PC-3 (cell line): ENCODE measurements around the gene SLC19A1. TPM values are rescaled to one million over a fixed set of nuclear protein-coding genes. Genes with fewer than 3 reads are reported as not detected.

Source experiments
- ATAC-seq: fragments of 200-7000 bp; cut with Tn5 transposase; 2 replicates; pipeline ENCODE4 v1.9.1; 2020; ENCODE audit warnings: mild to moderate bottlenecking, moderate library complexity
- BruUV-seq: library from RNA; stranded (reverse); fragments of 400-500 nt; replicated peaks from 2 replicates; lab custom pipeline; 2021; lab: Mats Ljungman, UMichigan
- CTCF ChIA-PET: fragments of 300-600 bp; sonication (Branson Sonifier 250); formaldehyde crosslinking; loops from one replicate; lab custom pipeline; 2022; ENCODE audit warnings: antibody characterized with exemption; lab: Charles Lee
- POLR2A ChIA-PET: fragments of 300-600 bp; sonication (Branson Sonifier 250); formaldehyde crosslinking; loops from one replicate; lab custom pipeline; 2022; ENCODE audit warnings: antibody characterized with exemption; ENCODE audit not compliant: unreplicated experiment; lab: Charles Lee
- DNase-seq: peaks from one replicate; pipeline ENCODE4 v3.0.0-alpha.2; 2015
- H2AFZ ChIP-seq: fragments of 300-600 bp; sonication (generic); 2 replicates; pipeline ENCODE4 v1.6.0; 2016; ENCODE audit warnings: antibody characterized with exemption, low read length
- H3F3A ChIP-seq: fragments of 300-600 bp; sonication (generic); one replicate; pipeline ENCODE4 v1.6.0; 2017; ENCODE audit warnings: antibody characterized with exemption, low read length, control low read depth, mild to moderate bottlenecking; ENCODE audit not compliant: unreplicated experiment
- H3K27ac ChIP-seq: fragments of 300-600 bp; sonication (generic); 2 replicates; pipeline ENCODE4 v1.5.1; 2016; ENCODE audit warnings: mild to moderate bottlenecking, low read length
- H3K27me3 ChIP-seq: fragments of 300-600 bp; sonication (generic); 2 replicates; pipeline ENCODE4 v1.6.1; 2016; ENCODE audit warnings: low read length, mixed read lengths
- H3K36me3 ChIP-seq: fragments of 300-600 bp; sonication (generic); 2 replicates; pipeline ENCODE4 v1.6.1; 2016; ENCODE audit warnings: low read depth, mixed run types, low read length, mixed read lengths
- H3K4me1 ChIP-seq: fragments of 300-600 bp; sonication (generic); 2 replicates; pipeline ENCODE4 v1.5.1; 2016; ENCODE audit warnings: low read length; ENCODE audit not compliant: insufficient read depth
- H3K4me2 ChIP-seq: fragments of 300-600 bp; sonication (generic); 2 replicates; pipeline ENCODE4 v1.6.0; 2016; ENCODE audit warnings: low read length
- H3K4me3 ChIP-seq: fragments of 300-600 bp; sonication (generic); 2 replicates; pipeline ENCODE4 v1.5.1; 2016; ENCODE audit warnings: mild to moderate bottlenecking, low read length, mixed read lengths
- H3K79me2 ChIP-seq: fragments of 300-600 bp; sonication (generic); 2 replicates; pipeline ENCODE4 v1.6.1; 2017; ENCODE audit warnings: low read length, mixed read lengths
- H3K9ac ChIP-seq: fragments of 300-600 bp; sonication (generic); 2 replicates; pipeline ENCODE4 v1.6.0; 2016; ENCODE audit warnings: mild to moderate bottlenecking, low read length
- H3K9me2 ChIP-seq: fragments of 300-600 bp; sonication (generic); replicated peaks from 2 replicates; pipeline ENCODE4 v1.6.1; 2016; ENCODE audit warnings: mixed run types, low read length, mixed read lengths
- H3K9me3 ChIP-seq: fragments of 300-600 bp; sonication (generic); 2 replicates; pipeline ENCODE4 v1.6.1; 2016; ENCODE audit warnings: low read length, mixed read lengths
- H4K20me1 ChIP-seq: fragments of 300-600 bp; sonication (generic); 2 replicates; pipeline ENCODE4 v1.6.1; 2016; ENCODE audit warnings: low read length, mixed read lengths
- EZH2 ChIP-seq: fragments of 300-600 bp; sonication (generic); IDR thresholded peaks from one replicate; pipeline ENCODE4 v1.6.1; 2017; ENCODE audit warnings: antibody characterized with exemption, mild to moderate bottlenecking, low read length; ENCODE audit not compliant: unreplicated experiment
- EZH2phosphoT487 ChIP-seq: fragments of 300-600 bp; sonication (generic); IDR thresholded peaks from 2 replicates; pipeline ENCODE4 v1.6.1; 2018; ENCODE audit warnings: mild to moderate bottlenecking, antibody characterized with exemption, low read length, borderline replicate concordance
- intact Hi-C: fragments of 100-400 bp; cut with micrococcal nuclease; formaldehyde crosslinking; loops from 2 replicates; pipeline ENCODE4 v1.9.0; 2023
- total RNA-seq: library from RNA; depleted of rRNA; stranded (reverse); fragments of >200 nt; gene quantifications from 2 replicates; pipeline ENCODE4 v1.2.3, GENCODE V29; 2014
- TF ChIP-seq, protein P1 (sequence below): fragments of 300-600 bp; sonication (generic); conservative IDR thresholded peaks from 2 replicates; pipeline ENCODE4 v1.5.1; 2017; ENCODE audit warnings: antibody characterized with exemption, low read depth, mild to moderate bottlenecking, low read length

SLC19A1 gene
- total RNA-seq, 1 experiment from 2014 or later: 54.2 TPM

DNA sequence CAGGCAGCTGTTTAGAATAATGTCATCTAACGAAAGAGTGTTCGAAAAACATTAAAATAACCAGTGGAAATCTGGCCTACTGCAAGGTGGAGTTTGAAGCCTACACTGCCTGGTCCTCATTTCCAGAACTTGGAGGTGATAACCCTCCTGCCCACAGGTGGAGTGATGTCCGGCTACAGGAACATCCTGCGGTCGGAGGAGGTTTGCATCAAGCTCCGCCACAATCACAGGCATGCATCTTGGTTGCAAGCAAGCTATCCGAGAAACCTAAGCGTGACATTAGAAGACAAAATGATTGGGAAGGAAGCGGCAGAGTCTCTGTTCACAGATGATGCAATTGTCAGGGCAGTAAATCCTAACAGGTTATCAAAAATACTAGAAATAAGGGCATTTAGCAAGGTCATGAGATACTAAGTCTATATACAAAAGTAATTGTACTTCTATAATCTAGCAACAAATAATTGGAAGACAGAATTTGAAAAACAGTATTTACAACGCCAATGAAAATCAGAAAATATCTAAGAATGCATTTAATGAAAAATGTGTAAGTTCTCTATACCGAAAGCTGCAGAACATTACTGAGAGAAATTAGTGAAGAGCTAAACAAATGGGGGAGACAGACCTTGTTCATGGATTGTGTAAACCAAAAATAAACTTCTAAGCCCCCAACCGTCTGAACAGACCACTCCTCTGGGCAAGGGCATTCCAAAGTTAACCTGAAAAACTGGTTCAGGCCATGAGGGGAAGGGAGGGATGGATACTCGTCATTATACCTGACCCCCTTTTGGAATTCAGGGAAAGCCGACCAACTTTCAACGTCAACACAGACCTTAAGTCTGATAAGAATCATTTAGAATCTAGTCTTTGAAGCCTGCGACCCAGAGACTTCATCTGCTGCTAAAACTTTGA, 4.7 kb upstream of the SLC19A1 start:
- Histone ChIP-seq H2AFZ (no peak overlapping the region), H3K9me3 (no peaks in the 10 kb centered on the region), H3K4me2 (no peak overlapping the region), H3K4me1 (peaks cover 14% of the 10 kb centered on the region), H3K79me2 (no peaks in the 10 kb centered on the region), H3K4me3 (no peak overlapping the region), H3K36me3 (no peaks in the 10 kb centered on the region), H3K9ac (no peak overlapping the region), H3F3A (peaks cover 4% of the 10 kb centered on the region), H4K20me1 (no peaks in the 10 kb centered on the region), H3K27ac (no peak overlapping the region), H3K9me2 (no peaks in the 10 kb centered on the region), H3K27me3 (no peaks in the 10 kb centered on the region)
- no TSS peak for BruUV-seq
- ChIA-PET POLR2A (no interaction called here), CTCF (no interaction called here)
- no peak for DNase-seq
- intact Hi-C loops: no loop called here
- ATAC-seq: no peak
- TF ChIP-seq EZH2 (no peak), EZH2phosphoT487 (no peak)
- TF ChIP-seq, protein P1, sequence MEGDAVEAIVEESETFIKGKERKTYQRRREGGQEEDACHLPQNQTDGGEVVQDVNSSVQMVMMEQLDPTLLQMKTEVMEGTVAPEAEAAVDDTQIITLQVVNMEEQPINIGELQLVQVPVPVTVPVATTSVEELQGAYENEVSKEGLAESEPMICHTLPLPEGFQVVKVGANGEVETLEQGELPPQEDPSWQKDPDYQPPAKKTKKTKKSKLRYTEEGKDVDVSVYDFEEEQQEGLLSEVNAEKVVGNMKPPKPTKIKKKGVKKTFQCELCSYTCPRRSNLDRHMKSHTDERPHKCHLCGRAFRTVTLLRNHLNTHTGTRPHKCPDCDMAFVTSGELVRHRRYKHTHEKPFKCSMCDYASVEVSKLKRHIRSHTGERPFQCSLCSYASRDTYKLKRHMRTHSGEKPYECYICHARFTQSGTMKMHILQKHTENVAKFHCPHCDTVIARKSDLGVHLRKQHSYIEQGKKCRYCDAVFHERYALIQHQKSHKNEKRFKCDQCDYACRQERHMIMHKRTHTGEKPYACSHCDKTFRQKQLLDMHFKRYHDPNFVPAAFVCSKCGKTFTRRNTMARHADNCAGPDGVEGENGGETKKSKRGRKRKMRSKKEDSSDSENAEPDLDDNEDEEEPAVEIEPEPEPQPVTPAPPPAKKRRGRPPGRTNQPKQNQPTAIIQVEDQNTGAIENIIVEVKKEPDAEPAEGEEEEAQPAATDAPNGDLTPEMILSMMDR: no peak

DNA sequence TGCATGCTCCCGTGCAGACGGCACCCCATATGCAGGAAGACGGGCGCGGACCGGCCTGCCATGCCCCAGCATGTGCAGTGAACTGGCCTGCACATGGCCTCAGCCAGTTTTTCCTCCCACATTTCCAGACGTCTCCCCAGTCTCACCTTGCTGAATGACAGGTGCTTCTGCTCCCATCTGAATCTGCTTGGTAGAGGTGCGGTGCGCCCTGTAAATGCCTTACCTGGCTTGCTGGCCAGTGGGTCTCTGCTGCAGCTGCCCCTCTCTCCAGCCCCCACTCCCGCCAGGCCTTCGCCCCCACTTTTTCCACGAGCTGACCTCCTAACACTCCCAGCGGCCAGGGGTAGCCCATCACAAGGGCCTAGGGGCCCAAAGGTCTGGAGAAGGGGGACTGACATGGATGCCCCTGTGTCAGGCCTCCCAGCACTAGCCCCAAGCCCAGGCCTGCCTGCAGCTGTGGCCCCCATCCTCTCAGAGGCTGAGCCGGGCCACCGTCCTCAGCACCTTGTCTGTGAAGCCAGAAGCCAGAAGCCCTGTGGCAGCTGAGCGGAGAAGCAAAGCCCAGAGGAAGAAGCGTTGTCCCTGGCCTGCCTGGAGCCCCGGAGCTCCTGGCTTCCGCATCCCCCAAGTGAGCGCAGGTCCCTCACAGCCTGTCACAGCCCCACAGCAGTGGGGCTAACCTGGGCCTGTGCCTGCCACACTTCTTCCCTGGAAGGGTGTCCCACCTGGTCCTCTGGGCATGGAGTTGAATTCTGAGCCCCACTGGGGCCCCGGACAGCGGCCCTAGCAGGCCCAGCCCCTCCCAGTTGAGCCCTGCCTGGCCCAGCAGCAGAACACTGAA, 3.7 kb upstream of the SLC19A1 start:
- H2AFZ ChIP-seq: no peak overlapping the region
- peaks cover 9% of the 10 kb centered on the region for H3K79me2 ChIP-seq
- peaks cover 11% of the 10 kb centered on the region for H3K4me1 ChIP-seq
- ATAC-seq: no peak
- ChIA-PET POLR2A (no interaction called here), CTCF (no interaction called here)
- no TSS peak for BruUV-seq
- H3K27ac ChIP-seq: no peak overlapping the region
- peaks cover 4% of the 10 kb centered on the region for H3F3A ChIP-seq
- TF ChIP-seq EZH2 (no peak), EZH2phosphoT487 (no peak)
- TF ChIP-seq, protein P1: no peak
- H3K4me3 ChIP-seq: no peak overlapping the region
- no peaks in the 10 kb centered on the region for H3K27me3 ChIP-seq
- no peak for DNase-seq
- no peaks in the 10 kb centered on the region for H3K9me3 ChIP-seq
- no peaks in the 10 kb centered on the region for H3K36me3 ChIP-seq
- no peaks in the 10 kb centered on the region for H3K9me2 ChIP-seq
- H4K20me1 ChIP-seq: no peaks in the 10 kb centered on the region
- intact Hi-C loops: no loop called here
- no peak overlapping the region for H3K9ac ChIP-seq
- no peak overlapping the region for H3K4me2 ChIP-seq
